Sciatic nerve (tissue), 2 donors: ENCODE results near the gene PKP4. TPM values are rescaled to one million over a fixed set of nuclear protein-coding genes. Genes with fewer than 3 reads are reported as not detected.
A peak's percentile ranks its signal among the peaks of the same experiment; 100 is the strongest.
"Not testable (repeated sequence)": the region's sequence is repeated elsewhere in the genome, so short reads cannot be mapped to it uniquely, and the experiment has no call there.

ENCODE experiments used
- ATAC-seq: fragments of 200-7000 bp; cut with Tn5 transposase; one replicate; pipeline ENCODE4 v1.9.1; 2020; ENCODE audit warnings: mild to moderate bottlenecking, moderate library complexity
- DNase-seq: peaks from one replicate; pipeline ENCODE4 v3.0.0-alpha.2; 2020; ENCODE audit warnings: low spot score
- intact Hi-C: fragments of 100-400 bp; cut with DNase I; formaldehyde crosslinking; loops from one replicate; pipeline ENCODE4 v1.14.2; 2022
- total RNA-seq: library from RNA; stranded (reverse); fragmentation: NEBNext Ultra II Directional; extraction: Animal tissue kit (Norgen Biotek cat#: 25700); gene quantifications from one replicate; pipeline ENCODE4 v1.2.1, GENCODE V29; 2021
- donor health status: DM: no; HTN: no; CAD: no.
- donor health status: DM: no; HTN: no; CAD: no.

The PKP4 gene
- 117 TPM for total RNA-seq

GRCh38 chr2:158456309-158457066 is at the start of gene PKP4, which contains the start of gene CCDC148:
Gene PKP4, plus strand, starts transcription at chr2:158456952. Its CDS starts 76,233 bp downstream, at chr2:158533185.
Gene CCDC148, minus strand, starts transcription at chr2:158456753. Its CDS starts 314 bp downstream, at chr2:158456439.
- DNase-seq (peak; percentile 90), ATAC-seq (peak; percentile 98)
- intact Hi-C loops = no loop called here

- intact Hi-C loops = no loop called here
- DNase-seq (no peak), ATAC-seq (no peak)
These were observed 49.7 kb upstream of the PKP4 start for GRCh38 chr2:158407031-158407430.

- ATAC-seq (no peak), DNase-seq (no peak)
- intact Hi-C loops = no loop called here
These were observed 46.6 kb upstream of the PKP4 start for GRCh38 chr2:158410132-158410531.

- ATAC-seq = no peak
These were observed 45.0 kb upstream of the PKP4 start for GRCh38 chr2:158411748-158412147.

GRCh38 chr2:158412206-158412605 is 44.5 kb upstream of the PKP4 start:
- no peak for DNase-seq
- intact Hi-C loops = no loop called here
- no peak for ATAC-seq

More at GRCh38 chr2:158411748-158412147, 45.0 kb upstream of the PKP4 start:
- intact Hi-C loops = no loop called here
- DNase-seq = no peak

GRCh38 chr2:158413581-158413980 is 43.2 kb upstream of the PKP4 start:
- no peak for ATAC-seq
- intact Hi-C loops = no loop called here
- DNase-seq = no peak

GRCh38 chr2:158414538-158414937 is 42.2 kb upstream of the PKP4 start:
- no peak for DNase-seq
- no peak for ATAC-seq
- intact Hi-C loops = no loop called here

GRCh38 chr2:158432117-158432516 is 24.6 kb upstream of the PKP4 start:
- DNase-seq (no peak), ATAC-seq (no peak)
- intact Hi-C loops = no loop called here

- DNase-seq, ATAC-seq: not testable (repeated sequence)
These were observed 23.0 kb upstream of the PKP4 start for GRCh38 chr2:158433716-158434115.

GRCh38 chr2:158439062-158439461 is 17.7 kb upstream of the PKP4 start:
- ATAC-seq, intact Hi-C loops, DNase-seq: not testable (repeated sequence)

More at GRCh38 chr2:158433716-158434115, 23.0 kb upstream of the PKP4 start:
- intact Hi-C loops = not testable (repeated sequence)

- DNase-seq (no peak), ATAC-seq (no peak)
- intact Hi-C loops = no loop called here
These were observed 13.1 kb upstream of the PKP4 start for GRCh38 chr2:158443606-158444005.

GRCh38 chr2:158457092-158457825 is 507 bp downstream of the PKP4 start:
- intact Hi-C loops = no loop called here
- DNase-seq = peak; percentile 80
- ATAC-seq = peak; percentile 23

GRCh38 chr2:158457826-158458616 is 1.3 kb downstream of the PKP4 start:
- DNase-seq = peak; percentile 72
- intact Hi-C loops = no loop called here

GRCh38 chr2:158458617-158458920 is 1.8 kb downstream of the PKP4 start:
- ATAC-seq = no peak
- intact Hi-C loops = no loop called here
- DNase-seq = no peak

More at GRCh38 chr2:158457826-158458616, 1.3 kb downstream of the PKP4 start:
- peak; percentile 57 for ATAC-seq

- intact Hi-C loops = no loop called here
- DNase-seq (no peak), ATAC-seq (no peak)
These were observed 2.6 kb downstream of the PKP4 start for GRCh38 chr2:158459161-158460003.

- intact Hi-C loops = no loop called here
- ATAC-seq = no peak
- no peak for DNase-seq
These were observed 4.0 kb downstream of the PKP4 start for GRCh38 chr2:158460632-158461297.

- intact Hi-C loops = no loop called here
- DNase-seq (no peak), ATAC-seq (no peak)
These were observed 6.8 kb downstream of the PKP4 start for GRCh38 chr2:158463496-158464095.
